ENCODE data around the gene ANXA4.

ANXA4 gene

GRCh38 chr2:69694894-69695849 lies 46.8 kb upstream of the ANXA4 start:
- H3K4me1 ChIP-seq (ENCODE audit: insufficient read depth, poor library complexity, severe bottlenecking) = peaks cover 8% of the 10 kb centered on the region
- no peak overlapping the region for H3K4me3 ChIP-seq (ENCODE audit: severe bottlenecking)
- DNase-seq (ENCODE audit: low spot score) (no peak), ATAC-seq (ENCODE audit: low read depth) (peak; percentile 90)
- no peaks in the 10 kb centered on the region for H3K9me3 ChIP-seq (ENCODE audit: severe bottlenecking)
- TF ChIP-seq CTCF (IDR thresholded peaks at IDR 0.05; ENCODE audit: poor library complexity, severe bottlenecking) = no peak
- H3K27me3 ChIP-seq (ENCODE audit: insufficient read depth, poor library complexity, severe bottlenecking) = no peaks in the 10 kb centered on the region
- no peak overlapping the region for H3K27ac ChIP-seq (ENCODE audit: poor library complexity, severe bottlenecking)
- H3K36me3 ChIP-seq (ENCODE audit: low read depth) = no peaks in the 10 kb centered on the region

- peaks cover 8% of the 10 kb centered on the region for H3K4me1 ChIP-seq (ENCODE audit: insufficient read depth, poor library complexity, severe bottlenecking)
- no peaks in the 10 kb centered on the region for H3K36me3 ChIP-seq (ENCODE audit: low read depth)
- ATAC-seq (ENCODE audit: low read depth) (no peak), DNase-seq (ENCODE audit: low spot score) (no peak)
- H3K27me3 ChIP-seq (ENCODE audit: insufficient read depth, poor library complexity, severe bottlenecking) = no peaks in the 10 kb centered on the region
- no peak for TF ChIP-seq CTCF (IDR thresholded peaks at IDR 0.05; ENCODE audit: poor library complexity, severe bottlenecking)
- no peak overlapping the region for H3K27ac ChIP-seq (ENCODE audit: poor library complexity, severe bottlenecking)
- no peak overlapping the region for H3K4me3 ChIP-seq (ENCODE audit: severe bottlenecking)
- H3K9me3 ChIP-seq (ENCODE audit: severe bottlenecking) = no peaks in the 10 kb centered on the region
Measured at GRCh38 chr2:69695850-69696216, 46.1 kb upstream of the ANXA4 start.

DNA sequence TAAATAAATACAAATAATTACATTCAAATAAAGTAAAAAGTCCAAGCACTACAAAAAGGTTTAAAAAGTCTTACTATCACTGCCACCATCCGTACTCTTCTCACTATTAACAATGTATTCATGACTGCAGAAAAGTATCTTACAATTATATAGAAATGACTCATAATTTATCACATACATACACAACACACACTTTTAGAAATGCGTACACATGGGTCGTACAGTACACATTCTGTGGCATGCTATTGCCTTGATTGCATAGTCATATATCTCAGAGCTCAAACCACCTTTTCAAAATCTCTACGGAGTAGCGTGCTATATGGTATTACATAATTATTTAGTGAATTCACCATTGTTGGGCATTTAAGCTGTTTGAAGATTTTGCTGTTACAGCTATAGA lies 41.6 kb upstream of the ANXA4 start:
- Histone ChIP-seq H3K4me1 (ENCODE audit: insufficient read depth, poor library complexity, severe bottlenecking) (peaks cover 21% of the 10 kb centered on the region), H3K9me3 (ENCODE audit: severe bottlenecking) (no peaks in the 10 kb centered on the region), H3K4me3 (ENCODE audit: severe bottlenecking) (no peak overlapping the region), H3K27me3 (ENCODE audit: insufficient read depth, poor library complexity, severe bottlenecking) (no peaks in the 10 kb centered on the region), H3K27ac (ENCODE audit: poor library complexity, severe bottlenecking) (no peak overlapping the region), H3K36me3 (ENCODE audit: low read depth) (no peaks in the 10 kb centered on the region)
- DNase-seq (ENCODE audit: low spot score) = no peak
- TF ChIP-seq CTCF (IDR thresholded peaks at IDR 0.05; ENCODE audit: poor library complexity, severe bottlenecking) = no peak
- ATAC-seq (ENCODE audit: low read depth) = no peak

DNA sequence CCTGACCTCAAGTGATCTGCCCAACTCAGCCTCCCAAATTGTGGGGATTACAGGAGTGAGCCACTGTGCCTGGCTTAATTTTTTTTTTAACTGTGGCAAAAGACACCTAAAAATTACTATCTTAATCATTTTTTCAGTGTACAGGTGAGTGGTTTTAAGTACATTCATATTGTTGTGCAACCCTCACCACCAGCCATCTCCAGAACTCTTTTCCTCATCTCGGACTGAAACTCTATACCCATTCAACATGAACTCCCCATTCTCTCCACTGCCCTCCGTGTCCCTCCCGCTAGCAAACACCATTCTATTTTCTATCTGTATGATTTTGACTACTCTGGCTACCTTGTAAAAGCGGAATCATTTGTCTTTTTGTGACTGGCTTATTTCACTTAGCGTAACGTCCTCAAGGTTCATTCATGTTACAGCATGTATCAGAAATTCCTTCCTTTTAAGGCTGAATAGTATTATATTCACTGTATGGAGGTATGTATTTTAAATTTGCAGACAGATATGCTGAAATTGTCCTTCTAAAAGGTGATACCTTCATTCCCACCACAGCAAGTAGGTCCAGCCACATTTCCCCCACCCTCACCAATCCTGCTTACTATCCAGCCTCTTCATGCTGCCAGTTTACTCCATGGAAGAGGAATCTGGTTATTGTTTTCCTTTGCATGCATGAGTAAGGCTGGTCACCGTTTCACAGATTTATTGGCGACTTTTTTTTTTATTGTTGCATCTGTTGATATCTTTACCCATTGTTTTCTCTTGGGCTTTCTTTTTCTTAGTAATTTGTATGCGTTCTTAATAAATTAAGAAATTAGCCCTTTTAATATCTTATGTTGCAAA lies 40.6 kb upstream of the ANXA4 start:
- Histone ChIP-seq H3K27ac (ENCODE audit: poor library complexity, severe bottlenecking) (peak overlapping the region; percentile 22), H3K4me1 (ENCODE audit: insufficient read depth, poor library complexity, severe bottlenecking) (peaks cover 16% of the 10 kb centered on the region), H3K4me3 (ENCODE audit: severe bottlenecking) (no peak overlapping the region), H3K36me3 (ENCODE audit: low read depth) (no peaks in the 10 kb centered on the region), H3K9me3 (ENCODE audit: severe bottlenecking) (no peaks in the 10 kb centered on the region), H3K27me3 (ENCODE audit: insufficient read depth, poor library complexity, severe bottlenecking) (no peaks in the 10 kb centered on the region)
- ATAC-seq (ENCODE audit: low read depth) (peak; percentile 41; the same call in 2 of the 3 replicates), DNase-seq (ENCODE audit: low spot score) (no peak)
- no peak for TF ChIP-seq CTCF (IDR thresholded peaks at IDR 0.05; ENCODE audit: poor library complexity, severe bottlenecking)
